ENCODE results near the gene EXPH5.
"Not testable (repeated sequence)": the region's sequence is repeated elsewhere in the genome, so short reads cannot be mapped to it uniquely, and the experiment has no call there.

Gene EXPH5

DNA sequence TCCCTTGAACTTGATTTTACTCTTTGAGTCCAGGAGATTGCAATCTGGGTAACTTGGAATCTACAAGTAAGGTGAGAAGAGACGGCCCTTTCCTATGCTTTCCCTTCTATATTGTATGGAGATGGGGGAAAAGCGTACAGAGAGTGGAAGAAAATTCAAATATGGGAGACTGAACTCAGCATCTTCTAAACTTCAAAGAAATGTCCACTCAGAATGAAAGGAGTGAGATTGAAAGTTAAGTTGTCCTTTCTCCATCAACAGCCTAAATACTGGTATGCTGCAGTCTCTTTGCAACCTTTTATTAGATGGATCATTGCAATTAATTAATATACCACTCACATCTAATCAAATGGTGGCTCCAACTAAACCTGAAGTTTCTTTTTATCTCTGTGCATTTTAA lies 6.4 kb upstream of the EXPH5 start:
- DNase-seq: no peak

DNA sequence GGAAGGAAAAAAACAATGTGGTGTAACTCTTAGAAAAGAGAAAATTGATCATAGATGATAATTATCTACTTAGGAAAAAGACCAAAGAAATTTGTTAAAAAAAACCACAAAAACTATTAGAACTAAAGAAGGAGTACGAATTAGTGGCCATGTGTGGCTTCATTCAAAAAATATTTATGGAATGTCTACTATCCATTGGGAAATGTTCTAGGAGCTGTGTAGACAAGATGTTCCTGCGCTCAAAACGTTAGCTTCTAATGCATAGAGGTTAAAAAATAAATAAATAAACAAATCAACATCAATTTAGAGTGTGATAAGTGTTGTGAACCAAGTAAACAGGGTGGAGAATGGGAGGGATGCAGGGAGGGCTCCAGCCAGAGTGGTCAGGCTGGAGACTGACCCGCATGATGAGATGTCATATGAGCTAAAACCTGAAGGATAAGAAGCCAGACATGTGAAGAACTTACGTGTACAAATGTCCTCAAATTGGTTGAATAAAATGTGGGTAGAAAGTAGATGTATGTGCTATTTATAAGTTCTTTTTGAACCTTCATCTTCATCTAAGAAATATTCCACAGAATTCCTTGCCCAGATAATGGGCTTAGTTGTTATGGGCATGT lies 4.3 kb upstream of the EXPH5 start:
- DNase-seq: no peak

DNA sequence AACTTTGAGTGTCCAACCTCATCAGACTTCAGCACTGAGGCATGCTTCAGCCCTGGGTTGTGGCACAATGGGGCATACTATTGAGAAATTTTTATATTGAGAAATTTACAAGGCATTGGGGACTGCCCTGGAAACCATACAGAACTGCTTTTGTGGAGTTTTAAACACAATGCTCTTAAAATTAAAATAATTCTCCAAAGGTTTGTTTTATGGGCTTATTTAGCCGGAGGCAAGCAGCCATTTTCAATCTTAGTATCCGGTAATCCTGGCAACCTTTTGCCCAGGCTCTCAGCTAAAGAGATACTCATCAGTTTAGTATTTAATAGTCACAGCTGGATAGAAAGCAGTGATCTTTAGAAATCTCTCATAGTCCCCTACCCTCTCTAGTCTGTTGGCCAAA lies 3.1 kb upstream of the EXPH5 start:
- DNase-seq: no peak

DNA sequence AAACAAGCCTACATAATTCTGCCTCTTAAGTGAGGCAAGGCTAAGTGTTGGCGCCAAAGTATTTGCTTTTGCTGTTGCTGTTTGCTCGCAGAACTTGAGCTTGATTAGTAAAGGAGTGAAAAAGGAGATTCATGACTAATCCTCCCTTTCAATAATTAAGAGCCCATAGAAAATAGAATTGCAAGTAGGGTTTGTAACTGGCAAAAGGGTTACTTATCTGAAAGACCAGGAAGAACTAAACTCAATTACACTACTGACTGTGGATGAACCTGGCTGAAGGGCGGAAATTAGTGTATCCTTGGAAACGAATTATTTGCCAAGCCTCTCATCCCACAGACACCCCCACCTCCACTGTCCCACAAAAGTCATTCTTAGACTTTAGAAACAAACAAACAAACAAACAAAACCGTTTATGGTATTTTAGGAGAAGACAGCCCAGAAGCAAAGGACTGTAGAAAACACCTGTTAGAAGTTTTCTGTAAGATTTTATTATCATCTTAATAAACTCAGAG lies 411 bp upstream of the EXPH5 start:
- DNase-seq: no peak

DNA sequence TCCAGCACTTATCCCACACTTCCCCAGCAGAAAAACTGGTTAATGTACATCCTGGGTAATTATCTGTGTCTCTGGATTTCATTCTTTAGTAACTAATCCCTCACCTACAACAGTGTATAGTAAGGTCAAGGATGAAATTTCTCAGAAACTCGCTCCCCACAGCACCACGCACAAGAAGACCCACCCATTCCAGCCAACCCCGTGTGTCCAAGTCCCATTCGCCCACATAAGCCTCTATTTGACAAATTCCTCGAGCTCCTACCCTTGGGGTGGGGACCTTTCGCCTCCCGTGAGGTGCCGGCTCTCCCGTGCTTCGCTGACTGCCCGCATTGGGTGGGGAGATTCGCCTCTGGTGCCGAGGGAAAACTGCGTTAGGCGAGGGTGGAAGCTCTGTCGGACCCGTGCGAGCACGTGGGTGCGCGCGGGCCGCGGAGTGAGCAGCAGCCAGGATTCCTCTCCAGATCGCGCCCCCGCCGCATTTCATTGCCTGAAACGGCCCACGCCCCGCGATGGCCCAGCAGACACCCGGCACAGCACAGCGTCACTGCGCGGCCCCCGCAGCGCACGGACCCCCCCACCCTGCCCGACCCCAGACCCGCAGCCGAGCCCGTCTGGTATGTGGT lies 866 bp downstream of the EXPH5 start:
- DNase-seq: peak in 3 of 6 experiments; percentile 13 to 69 (median 51)

GRCh38 chr11:108591893-108592292 lies 1.7 kb downstream of the EXPH5 start:
- DNase-seq: no peak

DNA sequence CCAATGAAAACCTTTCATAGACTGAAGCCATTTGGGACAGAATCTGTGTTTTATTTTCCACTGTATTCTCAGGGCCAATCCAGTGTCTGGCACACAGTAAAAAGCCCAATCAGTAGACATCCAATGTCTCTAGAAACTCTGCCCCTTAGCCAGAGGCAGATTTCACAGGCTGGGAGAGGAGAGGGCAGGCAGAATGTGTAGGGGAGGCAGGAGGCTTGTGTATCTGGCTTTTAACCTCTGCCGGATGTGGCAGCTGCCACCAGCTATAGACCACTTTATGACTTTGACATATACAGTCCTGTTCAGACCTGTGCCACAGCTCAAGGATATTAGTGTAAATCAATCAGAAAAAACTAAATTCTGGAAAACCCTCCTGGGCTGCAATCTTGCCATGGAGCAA lies 4.4 kb downstream of the EXPH5 start:
- no peak for DNase-seq

DNA sequence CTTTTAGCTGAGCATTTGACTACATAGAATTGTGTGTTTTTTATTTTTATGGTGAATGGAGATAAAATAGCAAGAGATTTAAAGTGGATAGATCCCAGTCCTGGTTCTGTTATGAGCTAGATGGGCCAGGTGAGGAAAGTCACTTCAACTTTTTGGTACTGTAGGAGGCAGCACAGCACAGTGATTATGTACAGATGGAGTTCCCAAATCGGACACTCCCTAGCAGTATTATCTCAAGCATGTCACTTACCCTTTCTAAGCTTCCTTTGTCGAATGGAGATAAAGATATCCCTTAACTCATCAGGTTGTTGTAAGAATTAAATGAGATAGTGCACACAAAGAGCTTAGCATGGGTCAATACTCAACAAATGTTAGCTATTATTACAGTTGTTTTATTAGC lies 5.3 kb downstream of the EXPH5 start:
- DNase-seq: no peak

DNA sequence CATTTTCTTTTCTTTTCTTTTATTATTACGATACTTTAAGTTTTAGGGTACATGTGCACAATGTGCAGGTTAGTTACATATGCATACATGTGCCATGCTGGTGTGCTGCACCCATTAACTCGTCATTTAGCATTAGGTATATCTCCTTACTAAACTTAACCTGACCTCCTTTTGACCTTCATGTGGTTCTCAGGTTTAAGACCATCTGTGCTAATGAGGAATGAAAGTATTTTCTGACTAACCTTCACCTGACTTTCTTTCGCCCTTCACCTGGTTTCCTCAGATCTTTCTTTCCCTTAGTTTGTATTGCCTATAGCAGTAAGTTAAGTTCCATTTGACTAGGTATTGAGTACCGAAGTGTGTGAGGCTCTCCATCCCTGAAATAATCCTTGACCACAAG lies 6.5 kb downstream of the EXPH5 start:
- DNase-seq: no peak

GRCh38 chr11:108586600-108586999 lies 7.0 kb downstream of the EXPH5 start:
- DNase-seq: no peak

DNA sequence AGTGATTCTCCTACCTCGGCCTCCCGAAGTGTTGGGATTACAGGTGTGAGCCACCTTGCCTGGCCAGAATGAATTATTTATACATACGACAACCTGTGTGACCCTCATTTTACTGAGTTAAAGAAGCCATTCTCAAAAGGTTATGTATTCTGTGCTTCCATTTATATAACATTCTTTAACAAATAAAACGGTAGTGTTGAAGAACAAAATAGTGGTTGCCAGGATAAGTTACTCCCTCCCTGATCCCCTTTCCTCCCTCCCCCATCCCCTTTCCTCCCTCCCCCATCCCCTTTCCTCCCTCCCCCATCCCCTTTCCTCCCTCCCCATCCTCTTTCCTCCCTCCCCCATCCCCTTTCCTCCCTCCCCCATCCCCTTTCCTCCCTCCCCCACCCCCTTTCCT lies 7.4 kb downstream of the EXPH5 start:
- not testable (repeated sequence) for DNase-seq

GRCh38 chr11:108584973-108585372 lies 8.6 kb downstream of the EXPH5 start:
- DNase-seq: no peak

DNA sequence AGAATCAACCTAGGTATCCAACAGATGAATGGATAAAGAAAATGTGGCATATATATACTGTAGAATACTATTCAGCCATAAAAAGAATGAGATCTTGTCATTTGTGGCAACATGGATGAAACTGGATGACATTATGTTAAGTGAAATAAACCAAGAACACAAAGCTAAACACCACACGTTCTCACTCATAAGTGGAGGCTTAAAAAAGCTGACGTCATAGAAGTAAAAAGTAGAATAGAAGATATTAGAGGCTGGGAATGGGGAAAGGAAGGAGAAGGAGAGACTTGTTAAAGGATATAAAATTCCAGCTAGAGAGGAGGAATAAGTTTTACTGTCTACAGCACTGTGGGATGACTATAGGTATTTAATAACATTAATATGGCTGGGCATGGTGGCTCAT lies 12.9 kb downstream of the EXPH5 start:
- no peak for DNase-seq

GRCh38 chr11:108580043-108580442 lies 13.5 kb downstream of the EXPH5 start:
- no peak for DNase-seq

GRCh38 chr11:108576523-108576922 lies 17.0 kb downstream of the EXPH5 start:
- DNase-seq: no peak

- no peak for DNase-seq
Observed at GRCh38 chr11:108574675-108575074, 18.9 kb downstream of the EXPH5 start.

GRCh38 chr11:108571001-108571400 lies 22.6 kb downstream of the EXPH5 start:
- no peak for DNase-seq

GRCh38 chr11:108569896-108570295 lies 23.7 kb downstream of the EXPH5 start:
- no peak for DNase-seq

DNA sequence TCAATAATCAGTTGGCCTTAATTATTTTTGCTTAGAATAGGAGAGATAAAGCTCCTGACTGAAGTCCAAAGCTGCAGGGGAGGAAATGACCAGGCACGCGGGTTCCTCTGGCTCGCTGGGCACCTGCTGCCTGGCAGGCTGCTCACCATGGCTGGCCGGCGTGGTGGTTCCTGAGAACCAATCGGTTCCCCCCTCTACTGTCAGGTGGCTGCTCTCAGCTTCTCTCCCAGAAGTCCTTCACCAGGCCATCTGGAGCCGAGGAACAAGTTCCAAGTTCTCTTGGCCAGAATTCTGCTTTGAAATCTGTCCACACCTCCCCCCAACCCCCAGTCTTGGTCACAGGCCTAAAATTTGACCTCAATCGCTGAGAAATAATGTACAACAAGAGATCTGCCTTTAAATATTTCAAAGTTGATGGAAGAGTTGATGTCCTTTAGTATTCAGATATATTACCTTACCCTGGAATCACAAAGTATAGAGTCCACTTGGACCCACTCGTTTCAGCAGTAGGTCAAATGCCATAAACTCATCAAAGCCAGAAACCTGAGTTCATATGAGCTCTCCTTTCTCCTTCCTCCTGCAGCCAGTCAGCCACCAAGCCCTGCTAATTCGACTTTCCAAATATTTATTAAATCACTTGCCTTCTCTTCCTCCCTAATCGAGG lies 25.2 kb downstream of the EXPH5 start:
- no peak for DNase-seq

DNA sequence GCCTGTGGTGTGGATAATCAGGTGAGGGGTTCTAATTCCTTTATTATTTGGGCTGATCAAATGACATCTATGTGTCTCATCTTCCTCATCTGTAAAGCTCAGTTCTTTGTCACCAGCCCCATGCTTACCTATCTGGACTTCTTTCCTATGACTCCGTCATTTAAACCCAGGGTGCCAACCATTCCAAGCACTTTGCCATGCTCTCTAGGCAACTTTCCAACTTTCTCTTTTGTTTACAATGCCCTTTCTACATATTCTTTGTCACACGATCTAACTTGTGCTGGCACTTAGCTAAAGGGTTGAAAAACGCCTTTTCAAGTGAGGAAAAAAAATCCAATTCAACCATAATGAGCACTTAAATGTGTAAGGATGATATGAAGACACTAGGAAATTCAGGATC lies 27.9 kb downstream of the EXPH5 start:
- no peak for DNase-seq

DNA sequence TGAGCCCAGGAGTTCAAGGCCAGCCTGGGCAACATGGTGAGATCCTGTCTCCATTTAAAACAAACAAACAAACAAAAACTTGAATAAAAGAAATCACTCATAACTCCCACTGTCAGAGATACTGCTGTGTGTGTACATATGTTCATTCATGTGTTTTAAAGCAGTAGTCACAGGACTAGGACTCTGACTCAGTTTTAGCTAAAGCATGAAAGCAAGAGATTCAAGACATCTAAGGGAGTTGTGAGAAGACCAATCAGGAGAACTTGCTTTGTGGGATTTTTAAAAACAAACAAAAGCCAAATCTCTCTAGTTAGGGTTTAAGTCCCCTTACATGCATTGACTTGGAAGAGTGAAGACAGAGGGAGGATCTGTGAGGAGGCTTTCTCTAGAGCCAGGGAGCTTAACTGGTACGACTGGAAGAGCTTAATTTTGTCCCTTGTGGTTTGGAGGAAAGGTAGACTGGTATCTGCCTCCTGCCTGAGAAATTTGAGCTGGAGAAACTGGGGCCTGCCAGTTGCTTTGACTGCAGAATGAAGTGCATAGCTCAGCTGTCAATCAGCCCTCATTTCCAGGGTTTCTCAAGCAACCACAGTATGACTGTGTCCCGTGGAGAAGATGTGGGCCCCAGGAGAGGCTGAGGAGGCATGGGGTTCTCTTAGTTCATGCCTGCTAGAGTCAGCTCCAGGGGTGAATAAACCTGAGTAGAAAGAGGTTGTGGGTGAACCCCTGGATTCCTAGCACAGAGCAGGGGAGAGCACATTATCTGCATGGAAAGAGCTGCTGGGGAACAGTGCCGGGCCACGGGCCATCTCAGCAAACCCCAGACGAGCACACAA lies 30.6 kb downstream of the EXPH5 start:
- no peak for DNase-seq

- DNase-seq: no peak
Observed at GRCh38 chr11:108561535-108561991, 32.0 kb downstream of the EXPH5 start.

GRCh38 chr11:108559904-108560303 lies 33.7 kb downstream of the EXPH5 start:
- no peak for DNase-seq

Data from stimulated activated naive CD4-positive, alpha-beta T cell (primary cell).